SK-N-SH (cell line): ENCODE measurements around the gene PACSIN3. TPM values are rescaled to one million over a fixed set of nuclear protein-coding genes. Genes with fewer than 3 reads are reported as not detected.

ENCODE experiments used
- CTCF ChIA-PET: fragments of 300-600, 350-600 bp; formaldehyde crosslinking; extraction: SDS; loops from one replicate; lab custom pipeline; 2021; lab: Yijun Ruan, JAX
- POLR2A ChIA-PET: fragments of 350-600 bp; sonication (Branson Sonifier 250); formaldehyde crosslinking; extraction: SDS; loops from one replicate; lab custom pipeline; 2020; ENCODE audit warnings: antibody characterized with exemption, inconsistent platforms; lab: Yijun Ruan, JAX
- DNase-seq: peaks from one replicate; pipeline ENCODE4 v3.0.0; 2012
- H2AFZ ChIP-seq: fragments of 200-600 bp; sonication (generic); 2 replicates; pipeline ENCODE4 v1.8.1; 2016; ENCODE audit warnings: antibody characterized with exemption, mild to moderate bottlenecking, low read depth
- H3F3A ChIP-seq: fragments of 200-600 bp; sonication (generic); replicated peaks from 2 replicates; pipeline ENCODE3; 2016; ENCODE audit warnings: antibody characterized with exemption, mild to moderate bottlenecking; ENCODE audit not compliant: insufficient read depth
- H3K27ac ChIP-seq, 2 experiments: fragments of 200-500 bp in 1 of 2; fragments of 200-600 bp in 1 of 2; sonication (Bioruptor generic) in 1 of 2; sonication (generic), shearing (Covaris generic) in 1 of 2; 2 replicates each; pipeline versions ENCODE4 v1.5.1 to v1.6.1; 2014 to 2016; ENCODE audit warnings: low read depth in 2 of 2, inconsistent platforms in 1 of 2, low read length in 1 of 2, mild to moderate bottlenecking in 1 of 2, mixed read lengths in 1 of 2
- H3K27me3 ChIP-seq: fragments of 200-600 bp; sonication (generic), shearing (Covaris generic); 2 replicates; pipeline ENCODE4 v1.6.1; 2016; ENCODE audit warnings: mixed run types; ENCODE audit not compliant: insufficient read depth
- H3K36me3 ChIP-seq, 2 experiments: fragments of 200-500 bp in 1 of 2; fragments of 200-600 bp in 1 of 2; sonication (Bioruptor generic) in 1 of 2; sonication (generic) in 1 of 2; replicated peaks in 1 of 2; 2 replicates each; pipeline versions ENCODE3 to v1.5.1; 2014 to 2016; ENCODE audit warnings: low read length in 1 of 2, mild to moderate bottlenecking in 1 of 2; ENCODE audit not compliant: insufficient read depth in 2 of 2, control insufficient read depth in 1 of 2
- H3K4me1 ChIP-seq, 2 experiments: fragments of 200-500 bp in 1 of 2; fragments of 200-600 bp in 1 of 2; sonication (Bioruptor generic) in 1 of 2; sonication (generic), shearing (Covaris generic) in 1 of 2; 2 replicates each; pipeline versions ENCODE4 v1.5.1 to v1.6.1; 2014 to 2016; ENCODE audit warnings: low read depth in 1 of 2, low read length in 1 of 2, mixed run types in 1 of 2; ENCODE audit not compliant: insufficient read depth in 2 of 2, control insufficient read depth in 1 of 2
- H3K4me2 ChIP-seq: fragments of 200-600 bp; sonication (generic), shearing (Covaris generic); 2 replicates; pipeline ENCODE4 v1.6.1; 2017; ENCODE audit warnings: mixed run types
- H3K4me3 ChIP-seq, 2 experiments: fragments of 200-500 bp in 1 of 2; fragments of 200-600 bp in 1 of 2; sonication (Bioruptor generic) in 1 of 2; sonication (generic), shearing (Covaris generic) in 1 of 2; 2 replicates each; pipeline versions ENCODE4 v1.5.1 to v1.8.1; 2014 to 2016; ENCODE audit warnings: low read depth in 2 of 2, inconsistent platforms in 1 of 2, low read length in 1 of 2, mild to moderate bottlenecking in 1 of 2, mixed read lengths in 1 of 2, moderate library complexity in 1 of 2
- H3K79me2 ChIP-seq: fragments of 200-600 bp; sonication (generic); 2 replicates; pipeline ENCODE4 v1.8.1; 2017; ENCODE audit warnings: mild to moderate bottlenecking; ENCODE audit not compliant: insufficient read depth
- H3K9ac ChIP-seq: fragments of 200-600 bp; sonication (generic); 2 replicates; pipeline ENCODE4 v1.6.1; 2017; ENCODE audit warnings: mixed run types
- H3K9me2 ChIP-seq: fragments of 200-600 bp; sonication (generic); 2 replicates; pipeline ENCODE4 v1.6.1; 2017; ENCODE audit warnings: mixed run types
- H3K9me3 ChIP-seq: fragments of 200-600 bp; sonication (generic); 2 replicates; pipeline ENCODE4 v1.6.1; 2017; ENCODE audit warnings: mixed run types, mild to moderate bottlenecking, moderate library complexity
- H4K20me1 ChIP-seq: fragments of 200-600 bp; sonication (generic); 2 replicates; pipeline ENCODE4 v1.6.1; 2017; ENCODE audit warnings: mild to moderate bottlenecking, mixed run types; ENCODE audit not compliant: insufficient read depth
- CHD2 ChIP-seq: fragments of 150-350 bp; IDR thresholded peaks from 2 replicates; pipeline ENCODE4 v1.6.1; 2018; ENCODE audit warnings: low read length; ENCODE audit not compliant: partially characterized antibody
- EP300 ChIP-seq, 2 experiments: IDR thresholded peaks; 2 replicates each; pipeline versions ENCODE4 v1.4.0 to v1.6.1; 2012; ENCODE audit warnings: borderline replicate concordance in 1 of 2, low read depth in 1 of 2, low read length in 1 of 2
- EZH2phosphoT487 ChIP-seq: fragments of 200-600 bp; sonication (generic); IDR thresholded peaks from 2 replicates; pipeline ENCODE4 v1.6.1; 2017; ENCODE audit warnings: low read depth, mixed run types, mild to moderate bottlenecking, antibody characterized with exemption, moderate library complexity, borderline replicate concordance
- FOSL2 ChIP-seq: IDR thresholded peaks from 2 replicates; pipeline ENCODE4 v1.4.0; 2012; ENCODE audit warnings: low read depth, mild to moderate bottlenecking, moderate library complexity, borderline replicate concordance
- FOXJ3 ChIP-seq: sonication (generic); formaldehyde crosslinking; IDR thresholded peaks from 2 replicates; pipeline ENCODE4 v1.5.1; 2020; ENCODE audit warnings: mild to moderate bottlenecking, missing genetic modification reagents
- GATA2 ChIP-seq: sonication (generic); formaldehyde crosslinking; IDR thresholded peaks from 2 replicates; pipeline ENCODE4 v1.5.0; 2020; ENCODE audit warnings: mild to moderate bottlenecking, missing genetic modification reagents
- JUND ChIP-seq: IDR thresholded peaks from 2 replicates; pipeline ENCODE4 v1.4.0; 2012
- MEF2A ChIP-seq: IDR thresholded peaks from 2 replicates; pipeline ENCODE4 v1.4.0; 2012; ENCODE audit warnings: low read depth, borderline replicate concordance
- NFIC ChIP-seq: IDR thresholded peaks from 2 replicates; pipeline ENCODE4 v1.4.0; 2012; ENCODE audit warnings: borderline replicate concordance
- NRF1 ChIP-seq: IDR thresholded peaks from 2 replicates; pipeline ENCODE4 v1.6.1; 2012; ENCODE audit warnings: low read depth, mild to moderate bottlenecking, low read length
- RAD21 ChIP-seq: IDR thresholded peaks from 2 replicates; pipeline ENCODE4 v1.6.1; 2012; ENCODE audit warnings: mild to moderate bottlenecking, low read length
- REST ChIP-seq: IDR thresholded peaks from 2 replicates; pipeline ENCODE4 v1.6.1; 2012; ENCODE audit warnings: mild to moderate bottlenecking, low read depth, low read length, moderate library complexity
- TEAD4 ChIP-seq: IDR thresholded peaks from 2 replicates; pipeline ENCODE4 v1.4.0; 2012; ENCODE audit warnings: mild to moderate bottlenecking, borderline replicate concordance; ENCODE audit not compliant: insufficient read depth
- ZBTB33 ChIP-seq: IDR thresholded peaks from 2 replicates; pipeline ENCODE4 v1.4.0; 2012; ENCODE audit warnings: low read depth, borderline replicate concordance
- WGBS: methylation state at CpG from one replicate; pipeline ENCODE4 v1.1.6; 2017; ENCODE audit warnings: low lambda C conversion rate; 5-methylcytosine and 5-hydroxymethylcytosine counted together
- polyA plus RNA-seq, 3 experiments: library from polyadenylated mRNA; depleted of rRNA; stranded (reverse); fragments of >200 nt; gene quantifications; 2 replicates each; pipeline ENCODE4 v1.2.3, GENCODE V29; 2012
- TF ChIP-seq, protein P1 (sequence below): fragments of 150-350 bp; IDR thresholded peaks from 2 replicates; pipeline ENCODE4 v1.6.1; 2017; ENCODE audit warnings: antibody characterized with exemption, low read length, low read depth, borderline replicate concordance
- TF ChIP-seq, protein P2 (sequence below): fragments of 200-600 bp; sonication (generic); IDR thresholded peaks from 2 replicates; pipeline ENCODE4 v1.6.1; 2017; ENCODE audit warnings: antibody characterized with exemption, mild to moderate bottlenecking, moderate library complexity
- TF ChIP-seq, protein P3 (sequence below): IDR thresholded peaks from 2 replicates; pipeline ENCODE4 v1.4.0; 2012; ENCODE audit warnings: low read depth, borderline replicate concordance

The PACSIN3 gene
- polyA plus RNA-seq, 1 of the 3 experiments (the other 2 are of a cell fraction): 31.1 TPM

- H3K9me2 ChIP-seq: no peaks in the 10 kb centered on the region
- no peak overlapping the region for H2AFZ ChIP-seq
- 98% methylated on average over 5 of the region's 5 CpGs for WGBS
- CTCF ChIA-PET: interaction anchor here (1.0 to 1.8 kb wide), 3 partner anchors 9 to 56 kb away, joined by 3 to 10 read pairs (median 7); partner anchors contain the start of gene PACSIN3
- H3K9me3 ChIP-seq: no peaks in the 10 kb centered on the region
- no peaks in the 10 kb centered on the region for H3K36me3 ChIP-seq
- no peak overlapping the region for H3K9ac ChIP-seq
- TF ChIP-seq, protein P1, sequence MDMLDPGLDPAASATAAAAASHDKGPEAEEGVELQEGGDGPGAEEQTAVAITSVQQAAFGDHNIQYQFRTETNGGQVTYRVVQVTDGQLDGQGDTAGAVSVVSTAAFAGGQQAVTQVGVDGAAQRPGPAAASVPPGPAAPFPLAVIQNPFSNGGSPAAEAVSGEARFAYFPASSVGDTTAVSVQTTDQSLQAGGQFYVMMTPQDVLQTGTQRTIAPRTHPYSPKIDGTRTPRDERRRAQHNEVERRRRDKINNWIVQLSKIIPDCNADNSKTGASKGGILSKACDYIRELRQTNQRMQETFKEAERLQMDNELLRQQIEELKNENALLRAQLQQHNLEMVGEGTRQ: no peak
- TF ChIP-seq, protein P2, sequence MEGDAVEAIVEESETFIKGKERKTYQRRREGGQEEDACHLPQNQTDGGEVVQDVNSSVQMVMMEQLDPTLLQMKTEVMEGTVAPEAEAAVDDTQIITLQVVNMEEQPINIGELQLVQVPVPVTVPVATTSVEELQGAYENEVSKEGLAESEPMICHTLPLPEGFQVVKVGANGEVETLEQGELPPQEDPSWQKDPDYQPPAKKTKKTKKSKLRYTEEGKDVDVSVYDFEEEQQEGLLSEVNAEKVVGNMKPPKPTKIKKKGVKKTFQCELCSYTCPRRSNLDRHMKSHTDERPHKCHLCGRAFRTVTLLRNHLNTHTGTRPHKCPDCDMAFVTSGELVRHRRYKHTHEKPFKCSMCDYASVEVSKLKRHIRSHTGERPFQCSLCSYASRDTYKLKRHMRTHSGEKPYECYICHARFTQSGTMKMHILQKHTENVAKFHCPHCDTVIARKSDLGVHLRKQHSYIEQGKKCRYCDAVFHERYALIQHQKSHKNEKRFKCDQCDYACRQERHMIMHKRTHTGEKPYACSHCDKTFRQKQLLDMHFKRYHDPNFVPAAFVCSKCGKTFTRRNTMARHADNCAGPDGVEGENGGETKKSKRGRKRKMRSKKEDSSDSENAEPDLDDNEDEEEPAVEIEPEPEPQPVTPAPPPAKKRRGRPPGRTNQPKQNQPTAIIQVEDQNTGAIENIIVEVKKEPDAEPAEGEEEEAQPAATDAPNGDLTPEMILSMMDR: no peak
- TF ChIP-seq NRF1 (no peak), GATA2 (CRISPR knock-in tag) (no peak), REST (no peak), FOSL2 (no peak), NFIC (no peak), RAD21 (no peak), MEF2A (no peak), ZBTB33 (no peak), CHD2 (no peak), FOXJ3 (CRISPR knock-in tag) (no peak), TEAD4 (no peak), EZH2phosphoT487 (no peak), JUND (no peak), EP300 (IDR thresholded peaks at IDR 0.05; ENCODE audit: borderline replicate concordance in 1 of 2, low read depth in 1 of 2, low read length in 1 of 2) (no peak)
- TF ChIP-seq, protein P3, sequence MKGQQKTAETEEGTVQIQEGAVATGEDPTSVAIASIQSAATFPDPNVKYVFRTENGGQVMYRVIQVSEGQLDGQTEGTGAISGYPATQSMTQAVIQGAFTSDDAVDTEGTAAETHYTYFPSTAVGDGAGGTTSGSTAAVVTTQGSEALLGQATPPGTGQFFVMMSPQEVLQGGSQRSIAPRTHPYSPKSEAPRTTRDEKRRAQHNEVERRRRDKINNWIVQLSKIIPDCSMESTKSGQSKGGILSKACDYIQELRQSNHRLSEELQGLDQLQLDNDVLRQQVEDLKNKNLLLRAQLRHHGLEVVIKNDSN: no peak
- no peak overlapping the region for H3K4me2 ChIP-seq
- POLR2A ChIA-PET: no interaction called here
- H4K20me1 ChIP-seq: no peaks in the 10 kb centered on the region
- no peak overlapping the region for H3K4me3 ChIP-seq
- peaks cover 0 to 4% of the 10 kb centered on the region in 2 experiments; a peak in 2 of 4 replicates for H3K4me1 ChIP-seq
- no peak for DNase-seq
- no peak overlapping the region for H3K27ac ChIP-seq
- no peaks in the 10 kb centered on the region for H3K27me3 ChIP-seq
- H3F3A ChIP-seq: no peaks in the 10 kb centered on the region
- H3K79me2 ChIP-seq: no peaks in the 10 kb centered on the region
Measured at GRCh38 chr11:47202576-47202975, 16.3 kb upstream of the PACSIN3 start.
